Measurements from ENCODE around the gene ARID3A.

Gene ARID3A

GRCh38 chr19:964761-965694, 39.2 kb downstream of the ARID3A start:
- DNase-seq, result no peak

GRCh38 chr19:966485-967088, 40.8 kb downstream of the ARID3A start:
- no peak for DNase-seq

- no peak for DNase-seq
Observed at GRCh38 chr19:970695-971094, 44.9 kb downstream of the ARID3A start.

- DNase-seq, result no peak
Observed at GRCh38 chr19:971795-972194, 46.0 kb downstream of the ARID3A start.

GRCh38 chr19:972281-972680, 46.4 kb downstream of the ARID3A start:
- DNase-seq, result no peak

GRCh38 chr19:973726-974563, 48.1 kb downstream of the ARID3A start:
- no peak for DNase-seq

- DNase-seq, result no peak
Observed at GRCh38 chr19:974564-975257, 48.9 kb downstream of the ARID3A start.

- no peak for DNase-seq
Observed at GRCh38 chr19:976476-976875, 50.6 kb downstream of the ARID3A start.

GRCh38 chr19:977058-977464, 51.2 kb downstream of the ARID3A start:
- DNase-seq, result no peak

- no peak for DNase-seq
Observed at GRCh38 chr19:979318-979741, 53.5 kb downstream of the ARID3A start.

GRCh38 chr19:980133-980998, 54.5 kb downstream of the ARID3A start:
- DNase-seq, result no peak

- peak; percentile 30 to 79 (median 69) for DNase-seq
Observed at GRCh38 chr19:982567-983170, 56.8 kb downstream of the ARID3A start.

GRCh38 chr19:984165-984967, 58.5 kb downstream of the ARID3A start, which contains the start of gene WDR18:
WDR18 (plus strand) TSS chr19:984345; CDS start chr19:984354, 9 bp downstream.
- DNase-seq, result peak; percentile 52 to 85 (median 71)

GRCh38 chr19:986083-986482, 60.2 kb downstream of the ARID3A start:
- DNase-seq, result no peak

- no peak for DNase-seq
Observed at GRCh38 chr19:988081-988480, 62.2 kb downstream of the ARID3A start.

GRCh38 chr19:988510-988909, 62.7 kb downstream of the ARID3A start:
- DNase-seq, result no peak

- DNase-seq, result no peak
Observed at GRCh38 chr19:989381-990081, 63.7 kb downstream of the ARID3A start.

- no peak for DNase-seq
Observed at GRCh38 chr19:990119-990571, 64.3 kb downstream of the ARID3A start.

GRCh38 chr19:990746-991145, 64.9 kb downstream of the ARID3A start:
- no peak for DNase-seq

Data from stimulated activated naive CD4-positive, alpha-beta T cell (primary cell).